ENCODE measurements around the gene MARVELD1. TPM values are rescaled to one million over a fixed set of nuclear protein-coding genes. Genes with fewer than 3 reads are reported as not detected.
A peak's percentile ranks its signal among the peaks of the same experiment; 100 is the strongest.

MARVELD1 gene
- total and polyA plus RNA-seq, 2 of the 13 experiments (the other 11 are each of a cell fraction or from before 2014, with no cell fraction given), result not detected

GRCh38 chr10:97667463-97667862, 46.1 kb upstream of the MARVELD1 start:
- in situ Hi-C loops (cut with HindIII; ENCODE audit: extremely low pct_ligation_motif_present, low pct_unique_long_range_greater_than_20kb) (no loop called here), intact Hi-C loops (cut with micrococcal nuclease; ENCODE audit: unreplicated experiment) (no loop called here)
- Histone ChIP-seq H2AFZ (ENCODE audit: low read length) (no peak overlapping the region), H4K20me1 (ENCODE audit: insufficient read depth, low read length) (no peaks in the 10 kb centered on the region), H3K9me3 (ENCODE audit: low read length) (no peaks in the 10 kb centered on the region), H3K27me3 (ENCODE audit: control insufficient read depth in 1 of 2, insufficient read depth in 2 of 2, low read length in 2 of 2) (no peaks in the 10 kb centered on the region), H3K4me3 (replicated peaks in 1 of 3; ENCODE audit: insufficient read depth in 1 of 3, low read depth in 2 of 3, low read length in 3 of 3) (no peak overlapping the region), H3K27ac (ENCODE audit: extremely low read length, insufficient read depth, low read length) (no peak overlapping the region), H3K36me3 (replicated peaks in 1 of 2; ENCODE audit: control insufficient read depth in 1 of 2, insufficient read depth in 2 of 2, low read length in 2 of 2) (peaks cover 0 to 21% of the 10 kb centered on the region in 2 experiments; a peak in 4 of 5 replicates), H3K4me2 (ENCODE audit: low read depth, low read length) (no peak overlapping the region), H3K9ac (ENCODE audit: insufficient read depth, low read depth, low read length) (no peak overlapping the region), H3K4me1 (ENCODE audit: insufficient read depth, low read length) (peaks cover 33% of the 10 kb centered on the region), H3K79me2 (ENCODE audit: insufficient read depth, low read length) (no peaks in the 10 kb centered on the region)
- 90% methylated on average over 6 of the region's 6 CpGs for WGBS (ENCODE audit: low lambda C conversion rate)
- no TSS peak for BruUV-seq (replicated peaks)
- TF ChIP-seq HMGA1 (CRISPR knock-in tag; conservative IDR thresholded peaks at IDR 0.05), result no peak
- no peak for TF ChIP-seq CCDC6 (CRISPR knock-in tag; IDR thresholded peaks at IDR 0.05)
- POLR2A ChIA-PET, result no interaction called here
- no peak for DNase-seq (ENCODE audit: low spot score)
- CTCF ChIA-PET (ENCODE audit: low intra/inter-chr PET ratio, low total read pairs), result no interaction called here
- no peak for ATAC-seq
- FAIRE-seq, result no peak

GRCh38 chr10:97669571-97669970, 44.0 kb upstream of the MARVELD1 start:
- no peak for TF ChIP-seq ZNF101 (CRISPR knock-in tag; IDR thresholded peaks at IDR 0.05; ENCODE audit: borderline replicate concordance, low read depth)
- no peak for TF ChIP-seq RCOR2 (CRISPR knock-in tag; IDR thresholded peaks at IDR 0.05)
- Histone ChIP-seq H3K27me3 (ENCODE audit: control insufficient read depth in 1 of 2, insufficient read depth in 2 of 2, low read length in 2 of 2) (no peaks in the 10 kb centered on the region), H3K79me2 (ENCODE audit: insufficient read depth, low read length) (no peaks in the 10 kb centered on the region), H3K9ac (ENCODE audit: insufficient read depth, low read depth, low read length) (no peak overlapping the region), H3K27ac (ENCODE audit: extremely low read length, insufficient read depth, low read length) (no peak overlapping the region), H3K9me3 (ENCODE audit: low read length) (no peaks in the 10 kb centered on the region), H2AFZ (ENCODE audit: low read length) (no peak overlapping the region), H3K4me2 (ENCODE audit: low read depth, low read length) (no peak overlapping the region), H3K36me3 (replicated peaks in 1 of 2; ENCODE audit: control insufficient read depth in 1 of 2, insufficient read depth in 2 of 2, low read length in 2 of 2) (peaks cover 5 to 33% of the 10 kb centered on the region in 2 experiments), H4K20me1 (ENCODE audit: insufficient read depth, low read length) (no peaks in the 10 kb centered on the region), H3K4me1 (ENCODE audit: insufficient read depth, low read length) (peaks cover 18% of the 10 kb centered on the region), H3K4me3 (replicated peaks in 1 of 3; ENCODE audit: insufficient read depth in 1 of 3, low read depth in 2 of 3, low read length in 3 of 3) (no peak overlapping the region)
- FAIRE-seq (no peak), DNase-seq (ENCODE audit: low spot score) (no peak), ATAC-seq (peak; percentile 15; the same call in 1 of the 3 replicates)
- ChIA-PET CTCF (ENCODE audit: low intra/inter-chr PET ratio, low total read pairs) (no interaction called here), POLR2A (interaction anchor here (1.3 kb wide), 1 partner anchor 29 kb away, joined by 4 read pairs; the partner anchor contains the start of gene PI4K2A)
- intact Hi-C loops (cut with micrococcal nuclease; ENCODE audit: unreplicated experiment) (no loop called here), in situ Hi-C loops (cut with HindIII; ENCODE audit: extremely low pct_ligation_motif_present, low pct_unique_long_range_greater_than_20kb) (no loop called here)
- no TSS peak for BruUV-seq (replicated peaks)
- 68% methylated on average over 1 of the region's 1 CpG for WGBS (ENCODE audit: low lambda C conversion rate)

All from HepG2 (cell line).